ENCODE results near the gene TADA3. TPM values are rescaled to one million over a fixed set of nuclear protein-coding genes. Genes with fewer than 3 reads are reported as not detected.

The TADA3 gene
- total RNA-seq, 6 experiments from 2014 or later = 69.2 to 84.9 (median 77.0) TPM

- Mint-ChIP-seq H3K9me3 (no peaks in the 10 kb centered on the region), H3K27ac (no peak overlapping the region), H3K36me3 (ENCODE audit: low read depth) (no peaks in the 10 kb centered on the region), H3K4me3 (no peak overlapping the region), H3K27me3 (ENCODE audit: insufficient read depth) (no peaks in the 10 kb centered on the region; the same call in 1 of the 2 replicates), H3K4me1 (ENCODE audit: low read depth) (no peaks in the 10 kb centered on the region)
- no peak for DNase-seq
- peak; percentile 64 for TF ChIP-seq CTCF (IDR thresholded peaks at IDR 0.05)
These were observed 28.7 kb upstream of the TADA3 start for GRCh38 chr3:9820946-9821345.

- H3K36me3 Mint-ChIP-seq (ENCODE audit: low read depth) = no peaks in the 10 kb centered on the region
- no peaks in the 10 kb centered on the region for H3K9me3 Mint-ChIP-seq
- no peaks in the 10 kb centered on the region; the same call in 1 of the 2 replicates for H3K27me3 Mint-ChIP-seq (ENCODE audit: insufficient read depth)
- H3K4me3 Mint-ChIP-seq = no peak overlapping the region
- DNase-seq = no peak
- H3K27ac Mint-ChIP-seq = no peak overlapping the region
- no peak for TF ChIP-seq CTCF (IDR thresholded peaks at IDR 0.05)
- H3K4me1 Mint-ChIP-seq (ENCODE audit: low read depth) = no peaks in the 10 kb centered on the region
These were observed 28.3 kb upstream of the TADA3 start for GRCh38 chr3:9820543-9820942.

GRCh38 chr3:9818666-9819335, 26.5 kb upstream of the TADA3 start:
- DNase-seq = no peak
- no peak overlapping the region for H3K27ac Mint-ChIP-seq
- no peaks in the 10 kb centered on the region for H3K4me1 Mint-ChIP-seq (ENCODE audit: low read depth)
- H3K27me3 Mint-ChIP-seq (ENCODE audit: insufficient read depth) = no peaks in the 10 kb centered on the region; the same call in 1 of the 2 replicates
- no peak for TF ChIP-seq CTCF (IDR thresholded peaks at IDR 0.05)
- H3K36me3 Mint-ChIP-seq (ENCODE audit: low read depth) = no peaks in the 10 kb centered on the region
- no peaks in the 10 kb centered on the region for H3K9me3 Mint-ChIP-seq
- H3K4me3 Mint-ChIP-seq = no peak overlapping the region

GRCh38 chr3:9817436-9817835, 25.2 kb upstream of the TADA3 start:
- H3K4me3 Mint-ChIP-seq = no peak overlapping the region
- H3K36me3 Mint-ChIP-seq (ENCODE audit: low read depth) = 0 out of 2 replicates have a peak, but pooled peaks cover 9% of the 10 kb centered on the region
- DNase-seq = no peak
- no peak for TF ChIP-seq CTCF (IDR thresholded peaks at IDR 0.05)
- no peaks in the 10 kb centered on the region; the same call in 1 of the 2 replicates for H3K27me3 Mint-ChIP-seq (ENCODE audit: insufficient read depth)
- no peaks in the 10 kb centered on the region for H3K9me3 Mint-ChIP-seq
- no peak overlapping the region for H3K27ac Mint-ChIP-seq
- no peaks in the 10 kb centered on the region for H3K4me1 Mint-ChIP-seq (ENCODE audit: low read depth)

- TF ChIP-seq CTCF (IDR thresholded peaks at IDR 0.05) = no peak
- H3K27ac Mint-ChIP-seq = no peak overlapping the region
- H3K4me1 Mint-ChIP-seq (ENCODE audit: low read depth) = peaks cover 10% of the 10 kb centered on the region
- DNase-seq = no peak
- H3K4me3 Mint-ChIP-seq = no peak overlapping the region
- no peaks in the 10 kb centered on the region; the same call in none of the 2 replicates for H3K27me3 Mint-ChIP-seq (ENCODE audit: insufficient read depth)
- H3K9me3 Mint-ChIP-seq = no peaks in the 10 kb centered on the region
- H3K36me3 Mint-ChIP-seq (ENCODE audit: low read depth) = peaks cover 18% of the 10 kb centered on the region
These were observed 23.7 kb upstream of the TADA3 start for GRCh38 chr3:9815986-9816385.

All from HFFc6 (cell line).